Urothelium cell line (cell line): ENCODE results near the gene WDR26.
"Not testable (repeated sequence)": the region's sequence is repeated elsewhere in the genome, so short reads cannot be mapped to it uniquely, and the experiment has no call there.

Source experiments
- DNase-seq: peaks from one replicate; pipeline ENCODE4 v3.0.0; 2011; ENCODE audit warnings: low spot score, mixed read lengths
- FAIRE-seq: peaks from 2 replicates; lab custom pipeline; 2011; peaks lifted over from hg19 to GRCh38; lab: Jason Lieb, UNC

WDR26 gene

DNA sequence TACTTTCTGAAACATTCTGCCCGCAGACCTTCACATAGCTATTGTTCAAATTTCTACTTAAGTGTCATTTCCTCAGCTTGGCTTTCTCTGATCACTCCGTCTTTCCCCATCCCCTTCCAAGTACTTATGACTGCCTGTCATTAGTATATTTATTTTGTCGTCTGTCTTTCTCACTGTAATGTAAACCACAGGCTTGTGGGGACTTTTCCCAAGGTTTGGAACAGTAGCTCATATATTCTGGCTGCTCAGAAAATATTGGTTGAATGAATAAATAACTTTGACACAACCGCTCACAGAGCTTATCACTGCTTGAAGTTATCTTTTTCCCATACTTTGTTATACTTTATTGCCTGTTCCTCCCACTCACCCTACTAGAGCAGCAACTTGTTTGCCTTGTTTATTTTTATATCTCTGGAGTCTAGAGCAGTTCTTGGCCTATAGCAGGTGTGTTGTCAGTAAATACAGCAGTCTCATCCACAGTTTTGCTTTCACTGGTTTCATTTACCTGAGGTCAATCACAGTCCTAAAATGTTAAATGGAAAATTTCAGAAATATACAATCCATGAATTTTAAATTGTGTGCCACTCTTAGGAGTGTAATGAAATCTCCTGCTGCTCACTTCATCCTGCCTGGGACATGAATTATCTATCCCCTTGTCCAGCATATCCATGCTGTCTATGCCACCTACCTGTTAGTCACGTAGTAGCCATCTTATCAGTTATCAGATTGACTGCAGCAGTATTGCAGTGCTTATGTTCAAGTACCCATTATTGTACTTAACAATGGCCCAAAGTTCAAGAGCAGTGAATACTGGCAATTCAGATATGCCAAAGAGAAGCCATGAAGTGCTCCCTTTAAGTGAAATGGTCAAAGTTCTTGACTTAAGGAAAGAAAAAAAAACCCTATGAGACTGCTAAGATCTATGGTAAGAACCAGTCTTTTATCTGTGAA lies 80.3 kb downstream of the WDR26 start:
- FAIRE-seq (no peak), DNase-seq (no peak)

- not testable (repeated sequence) for FAIRE-seq, DNase-seq
Measured at GRCh38 chr1:224352436-224353085, 82.0 kb downstream of the WDR26 start.

- not testable (repeated sequence) for DNase-seq, FAIRE-seq
Measured at GRCh38 chr1:224349716-224350115, 84.9 kb downstream of the WDR26 start.

GRCh38 chr1:224348137-224348536 lies 86.5 kb downstream of the WDR26 start:
- no peak for FAIRE-seq
- no peak for DNase-seq

- DNase-seq = no peak
- no peak for FAIRE-seq
Measured at GRCh38 chr1:224343679-224344078, 90.9 kb downstream of the WDR26 start.

- DNase-seq, FAIRE-seq: not testable (repeated sequence)
Measured at GRCh38 chr1:224340453-224341384, 93.9 kb downstream of the WDR26 start.

- no peak for DNase-seq
- FAIRE-seq = no peak
Measured at GRCh38 chr1:224339442-224340033, 95.1 kb downstream of the WDR26 start.

DNA sequence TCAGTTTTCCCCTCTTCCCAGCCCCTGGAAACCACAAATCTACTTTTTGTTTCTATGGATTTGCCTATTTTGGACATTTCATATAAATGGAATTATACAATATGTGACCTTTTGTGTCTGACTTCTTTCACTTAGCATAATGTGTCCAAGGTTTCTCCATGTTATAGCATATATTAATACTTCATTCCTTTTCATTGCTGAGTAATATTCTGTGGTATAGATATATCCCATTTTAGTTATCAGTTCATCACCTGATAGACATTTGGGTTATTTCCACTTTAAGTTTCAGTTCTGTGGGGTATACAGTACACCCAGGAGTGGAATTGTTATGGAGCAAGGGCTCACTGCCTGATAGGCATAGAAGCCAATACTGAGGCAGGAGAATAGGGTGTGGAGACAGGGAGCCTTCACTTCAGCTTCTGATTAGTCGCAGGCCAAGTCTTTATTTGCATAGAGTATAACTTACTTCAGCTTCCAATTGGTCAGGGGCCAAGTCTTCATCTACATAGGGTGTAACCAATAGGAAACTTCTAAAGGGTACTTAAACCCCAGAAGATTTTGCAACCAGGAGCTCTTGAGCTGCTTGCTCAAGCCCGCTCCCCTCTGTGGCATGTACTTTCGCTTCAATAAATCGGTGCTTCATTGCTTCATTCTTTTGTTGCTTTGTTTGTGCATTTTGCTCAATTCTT lies 96.3 kb downstream of the WDR26 start:
- no peak for DNase-seq

More for the DNA sequence above, 96.3 kb downstream of the WDR26 start:
- no peak for FAIRE-seq
